A549 (cell line): ENCODE data around the gene SOX6. TPM values are rescaled to one million over a fixed set of nuclear protein-coding genes. Genes with fewer than 3 reads are reported as not detected.

ENCODE experiments used
- ATAC-seq, 2 experiments: fragments of 200-7000 bp in 1 of 2; fragments of >200 bp in 1 of 2; cut with Nextera tagmentation in 1 of 2; cut with Tn5 transposase in 1 of 2; 3 replicates each; pipeline versions ENCODE4 v1.8.0 to v1.9.1; 2018 to 2020; ENCODE audit warnings: mild to moderate bottlenecking in 1 of 2, moderate library complexity in 1 of 2
- CTCF ChIA-PET: fragments of 300-600 bp; sonication (Branson Sonifier 250); formaldehyde crosslinking; extraction: SDS; loops from one replicate; lab custom pipeline; 2021; ENCODE audit warnings: antibody characterized with exemption, inconsistent platforms; lab: Yijun Ruan, JAX
- POLR2A ChIA-PET: fragments of 350-600 bp; formaldehyde crosslinking; extraction: SDS; loops from one replicate; lab custom pipeline; 2021; ENCODE audit warnings: antibody characterized with exemption, inconsistent platforms; lab: Yijun Ruan, JAX
- DNase-seq, 2 experiments: peaks; one replicate each; pipeline versions ENCODE4 v3.0.0 to v3.0.0-alpha.2; 2011 to 2016; ENCODE audit warnings: low read depth in 1 of 2, low spot score in 1 of 2
- FAIRE-seq: peaks from 2 replicates; lab custom pipeline; 2011; peaks lifted over from hg19 to GRCh38; lab: Jason Lieb, UNC
- H3K27ac ChIP-seq, 2 experiments: fragments of >200 bp; sonication (Bioruptor Twin); formaldehyde crosslinking; 3 replicates each; pipeline ENCODE4 v1.5.1; 2016 to 2017
- H3K4me1 ChIP-seq: fragments of >200 bp; sonication (Bioruptor Twin); formaldehyde crosslinking; 3 replicates; pipeline ENCODE4 v1.6.1; 2016
- H3K4me2 ChIP-seq: fragments of >200 bp; sonication (Bioruptor Twin); formaldehyde crosslinking; 3 replicates; pipeline ENCODE4 v1.6.1; 2016
- H3K4me3 ChIP-seq: fragments of >200 bp; sonication (Bioruptor Twin); formaldehyde crosslinking; 3 replicates; pipeline ENCODE4 v1.5.1; 2016
- H3K9me3 ChIP-seq: fragments of >200 bp; sonication (Bioruptor Twin); formaldehyde crosslinking; 3 replicates; pipeline ENCODE4 v1.6.1; 2016
- CEBPB ChIP-seq, 2 experiments: fragments of >200 bp in 1 of 2; sonication (Bioruptor Twin) in 1 of 2; formaldehyde crosslinking in 1 of 2; IDR thresholded peaks; 2 replicates each; pipeline ENCODE4 v1.6.1; 2012 to 2016
- CTCF ChIP-seq: fragments of >200 bp; sonication (Bioruptor Twin); formaldehyde crosslinking; IDR thresholded peaks from 3 replicates; pipeline ENCODE4 v1.5.1; 2016
- EHF ChIP-seq: fragments of 250-450 bp; sonication (Bioruptor Pico); IDR thresholded peaks from 2 replicates; pipeline ENCODE4 v1.5.0; 2020; ENCODE audit warnings: mild to moderate bottlenecking
- EP300 ChIP-seq, 2 experiments: fragments of >200 bp; sonication (Bioruptor Twin); formaldehyde crosslinking; IDR thresholded peaks; 2 replicates in 1 of 2; 3 replicates in 1 of 2; pipeline ENCODE4 v1.6.1; 2016 to 2017
- ESRRA ChIP-seq: fragments of 150-350 bp; IDR thresholded peaks from 2 replicates; pipeline ENCODE4 v1.6.1; 2014; ENCODE audit warnings: mild to moderate bottlenecking, low read length, borderline replicate concordance
- FOSB ChIP-seq: fragments of 250-450 bp; sonication (Bioruptor Pico); IDR thresholded peaks from 2 replicates; pipeline ENCODE4 v1.5.0; 2020; ENCODE audit warnings: mild to moderate bottlenecking, moderate library complexity
- FOXS1 ChIP-seq: fragments of 250-450 bp; sonication (Bioruptor Pico); IDR thresholded peaks from 2 replicates; pipeline ENCODE4 v1.5.0; 2020; ENCODE audit warnings: mild to moderate bottlenecking, moderate library complexity
- HDAC2 ChIP-seq: fragments of 200-600 bp; sonication (generic); IDR thresholded peaks from 2 replicates; pipeline ENCODE4 v1.6.1; 2016
- HES2 ChIP-seq: fragments of >200 bp; sonication (Bioruptor Twin); formaldehyde crosslinking; IDR thresholded peaks from 2 replicates; pipeline ENCODE4 v1.6.1; 2016
- HOXA7 ChIP-seq: fragments of 250-450 bp; sonication (Bioruptor Pico); IDR thresholded peaks from 2 replicates; pipeline ENCODE4 v1.5.0; 2020; ENCODE audit warnings: mild to moderate bottlenecking, moderate library complexity
- HOXB13 ChIP-seq: fragments of 250-450 bp; sonication (Bioruptor Pico); IDR thresholded peaks from 2 replicates; pipeline ENCODE4 v1.5.0; 2020; ENCODE audit warnings: low read depth, mild to moderate bottlenecking, moderate library complexity
- JUNB ChIP-seq: fragments of >200 bp; sonication (Bioruptor Twin); formaldehyde crosslinking; IDR thresholded peaks from 2 replicates; pipeline ENCODE4 v1.6.1; 2016
- MAFK ChIP-seq: fragments of 450-650 bp; IDR thresholded peaks from 2 replicates; pipeline ENCODE4 v1.6.1; 2014; ENCODE audit not compliant: partially characterized antibody
- MYC ChIP-seq: IDR thresholded peaks from 2 replicates; pipeline ENCODE4 v1.6.1; 2012; ENCODE audit warnings: mild to moderate bottlenecking, inconsistent platforms, low read length, improper control_type of control experiment, borderline replicate concordance
- NPAS2 ChIP-seq: fragments of 250-450 bp; sonication (Bioruptor Pico); IDR thresholded peaks from 2 replicates; pipeline ENCODE4 v1.8.0; 2022; ENCODE audit warnings: mild to moderate bottlenecking, moderate library complexity, borderline replicate concordance
- PHF8 ChIP-seq: fragments of 200-600 bp; sonication (generic); IDR thresholded peaks from 2 replicates; pipeline ENCODE4 v1.6.1; 2016; ENCODE audit warnings: low read depth, mild to moderate bottlenecking, antibody characterized with exemption, moderate library complexity, borderline replicate concordance
- POLR2AphosphoS2 ChIP-seq: conservative IDR thresholded peaks from 2 replicates; pipeline ENCODE4 v1.6.1; 2012; ENCODE audit warnings: low read length, improper control_type of control experiment, inconsistent platforms
- RARB ChIP-seq: fragments of 250-450 bp; sonication (Bioruptor Pico); IDR thresholded peaks from 2 replicates; pipeline ENCODE4 v1.8.0; 2021; ENCODE audit warnings: mild to moderate bottlenecking, moderate library complexity
- RCOR1 ChIP-seq: fragments of 150-350 bp; IDR thresholded peaks from 2 replicates; pipeline ENCODE4 v1.6.1; 2014; ENCODE audit warnings: antibody characterized with exemption, low read length, low read depth
- RFX5 ChIP-seq: fragments of 450-650 bp; IDR thresholded peaks from 2 replicates; pipeline ENCODE4 v1.7.1; 2014; ENCODE audit warnings: antibody characterized with exemption, mild to moderate bottlenecking, moderate library complexity
- SMC3 ChIP-seq: fragments of >200 bp; sonication (Bioruptor Twin); formaldehyde crosslinking; IDR thresholded peaks from 3 replicates; pipeline ENCODE4 v1.6.1; 2018; ENCODE audit warnings: inconsistent platforms
- TFCP2L1 ChIP-seq: fragments of 250-450 bp; sonication (Bioruptor Pico); IDR thresholded peaks from 2 replicates; pipeline ENCODE4 v1.5.0; 2021; ENCODE audit warnings: mild to moderate bottlenecking
- TP53 ChIP-seq: fragments of 250-450 bp; sonication (Bioruptor Pico); IDR thresholded peaks from 2 replicates; pipeline ENCODE4 v1.5.0; 2021; ENCODE audit warnings: mild to moderate bottlenecking, moderate library complexity
- ZC3H11A ChIP-seq: fragments of 450-650 bp; IDR thresholded peaks from 2 replicates; pipeline ENCODE4 v1.6.1; 2014; ENCODE audit warnings: antibody characterized with exemption, mild to moderate bottlenecking
- ZFP36 ChIP-seq: fragments of 450-650 bp; IDR thresholded peaks from 2 replicates; pipeline ENCODE4 v1.6.1; 2014; ENCODE audit warnings: borderline replicate concordance; ENCODE audit not compliant: partially characterized antibody
- ZNF302 ChIP-seq: fragments of 250-450 bp; sonication (Bioruptor Pico); IDR thresholded peaks from 2 replicates; pipeline ENCODE4 v1.9.0; 2021; ENCODE audit warnings: inconsistent platforms, mild to moderate bottlenecking, moderate library complexity
- WGBS: methylation state at CpG from one replicate; pipeline ENCODE4 v1.1.6; 2017; ENCODE audit errors: missing lambda C conversion rate; 5-methylcytosine and 5-hydroxymethylcytosine counted together
- polyA plus RNA-seq, 4 experiments: library from polyadenylated mRNA; depleted of rRNA in 3 of 4; stranded (reverse); fragments of >200 nt; fragmentation: RNase III in 1 of 4; extraction: RNeasy Plus Mini Kit Qiagen cat#74134 plus additional on column Dnase treatment in 1 of 4; gene quantifications; 2 replicates in 3 of 4; 3 replicates in 1 of 4; pipeline ENCODE4 v1.2.3, GENCODE V29; 2011 to 2017
- TF ChIP-seq, protein P1 (sequence below): IDR thresholded peaks from 2 replicates; pipeline ENCODE4 v1.6.1; 2012
- TF ChIP-seq, protein P2 (sequence below): fragments of >200 bp; sonication (Bioruptor Twin); formaldehyde crosslinking; IDR thresholded peaks from 3 replicates; pipeline ENCODE4 v1.6.1; 2016
- TF ChIP-seq, protein P3 (sequence below): fragments of 150-350 bp; IDR thresholded peaks from 2 replicates; pipeline ENCODE4 v1.6.1; 2014; ENCODE audit warnings: low read depth, mild to moderate bottlenecking, low read length

SOX6 gene
- polyA plus RNA-seq, 2 of the 4 experiments (the other 2 are of a cell fraction): 0.18 TPM; not detected in 1

DNA sequence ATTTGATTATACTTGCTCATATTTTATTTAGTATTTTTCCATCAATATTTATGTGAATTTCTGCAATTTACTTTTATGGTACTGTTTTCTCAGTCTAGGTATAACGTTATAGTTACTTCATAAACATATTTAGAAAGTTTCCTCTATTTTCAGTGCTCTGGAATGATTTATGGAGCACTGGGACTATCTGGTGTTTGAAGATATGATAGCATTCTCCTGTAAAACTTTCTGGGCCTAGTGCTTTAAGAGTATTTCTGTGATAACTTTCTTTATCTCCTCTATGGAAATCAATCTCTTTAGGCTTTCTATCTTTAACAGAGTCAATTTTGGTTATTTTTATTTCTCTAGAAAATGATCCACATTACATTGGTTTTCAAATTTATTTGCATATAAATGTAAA is 85.1 kb downstream of the SOX6 start:
- no peaks in the 10 kb centered on the region for H3K4me1 ChIP-seq
- DNase-seq (no peak), ATAC-seq (no peak), FAIRE-seq (no peak)
- no peak overlapping the region for H3K27ac ChIP-seq
- ChIA-PET POLR2A (no interaction called here), CTCF (no interaction called here)
- no peak overlapping the region for H3K4me3 ChIP-seq
- TF ChIP-seq, protein P1, sequence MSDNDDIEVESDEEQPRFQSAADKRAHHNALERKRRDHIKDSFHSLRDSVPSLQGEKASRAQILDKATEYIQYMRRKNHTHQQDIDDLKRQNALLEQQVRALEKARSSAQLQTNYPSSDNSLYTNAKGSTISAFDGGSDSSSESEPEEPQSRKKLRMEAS: no peak
- TF ChIP-seq CTCF (no peak), HDAC2 (no peak), HES2 (no peak), NPAS2 (no peak), FOSB (no peak), RFX5 (no peak), SMC3 (0 out of 3 replicates have a peak, but pooled peaks have one; percentile 9)
- 6% methylated on average over 1 of the region's 1 CpG for WGBS
- H3K4me2 ChIP-seq: no peak overlapping the region
- no peaks in the 10 kb centered on the region for H3K9me3 ChIP-seq

DNA sequence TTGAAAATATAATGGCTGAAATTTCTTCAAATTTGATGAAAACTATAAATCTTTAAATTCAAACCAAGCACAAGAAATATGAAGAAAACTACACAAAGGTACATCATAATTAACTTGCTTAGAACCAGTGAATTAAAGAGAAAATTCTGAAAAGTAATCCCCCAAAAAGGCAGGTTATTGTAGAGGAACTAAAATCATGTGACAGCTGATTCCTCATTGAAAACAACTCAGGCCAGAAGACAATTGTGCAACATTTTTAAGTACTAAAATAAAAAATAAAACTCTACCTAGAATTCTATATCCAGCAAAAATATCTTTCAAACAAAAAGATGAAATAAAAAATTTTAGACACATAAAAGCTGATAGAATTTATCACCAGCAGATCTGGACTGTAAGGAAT is 90.3 kb downstream of the SOX6 start:
- no peak for ATAC-seq
- POLR2A ChIA-PET: no interaction called here
- CTCF ChIA-PET: interaction anchor here (1.0 kb wide), 1 partner anchor 10 kb away, joined by 3 read pairs; no protein-coding TSS in a partner anchor
- no peak for DNase-seq
- Histone ChIP-seq H3K4me1 (peaks cover 4% of the 10 kb centered on the region; the same call in 1 of the 3 replicates), H3K9me3 (no peaks in the 10 kb centered on the region), H3K4me3 (no peak overlapping the region), H3K4me2 (no peak overlapping the region), H3K27ac (no peak overlapping the region)
- TF ChIP-seq POLR2AphosphoS2 (no peak), FOXS1 (CRISPR knock-in tag) (no peak), JUNB (no peak), TP53 (CRISPR knock-in tag) (no peak), HOXA7 (no peak), FOSB (no peak), RARB (CRISPR knock-in tag) (no peak), PHF8 (no peak), CEBPB (IDR thresholded peaks at IDR 0.05) (no peak), TFCP2L1 (no peak), ZFP36 (no peak), EP300 (IDR thresholded peaks at IDR 0.05) (no peak)
- TF ChIP-seq, protein P2, sequence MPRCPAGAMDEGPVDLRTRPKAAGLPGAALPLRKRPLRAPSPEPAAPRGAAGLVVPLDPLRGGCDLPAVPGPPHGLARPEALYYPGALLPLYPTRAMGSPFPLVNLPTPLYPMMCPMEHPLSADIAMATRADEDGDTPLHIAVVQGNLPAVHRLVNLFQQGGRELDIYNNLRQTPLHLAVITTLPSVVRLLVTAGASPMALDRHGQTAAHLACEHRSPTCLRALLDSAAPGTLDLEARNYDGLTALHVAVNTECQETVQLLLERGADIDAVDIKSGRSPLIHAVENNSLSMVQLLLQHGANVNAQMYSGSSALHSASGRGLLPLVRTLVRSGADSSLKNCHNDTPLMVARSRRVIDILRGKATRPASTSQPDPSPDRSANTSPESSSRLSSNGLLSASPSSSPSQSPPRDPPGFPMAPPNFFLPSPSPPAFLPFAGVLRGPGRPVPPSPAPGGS: no peak
- TF ChIP-seq, protein P3, sequence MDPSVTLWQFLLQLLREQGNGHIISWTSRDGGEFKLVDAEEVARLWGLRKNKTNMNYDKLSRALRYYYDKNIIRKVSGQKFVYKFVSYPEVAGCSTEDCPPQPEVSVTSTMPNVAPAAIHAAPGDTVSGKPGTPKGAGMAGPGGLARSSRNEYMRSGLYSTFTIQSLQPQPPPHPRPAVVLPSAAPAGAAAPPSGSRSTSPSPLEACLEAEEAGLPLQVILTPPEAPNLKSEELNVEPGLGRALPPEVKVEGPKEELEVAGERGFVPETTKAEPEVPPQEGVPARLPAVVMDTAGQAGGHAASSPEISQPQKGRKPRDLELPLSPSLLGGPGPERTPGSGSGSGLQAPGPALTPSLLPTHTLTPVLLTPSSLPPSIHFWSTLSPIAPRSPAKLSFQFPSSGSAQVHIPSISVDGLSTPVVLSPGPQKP: no peak
- no peak for FAIRE-seq

- ATAC-seq (no peak), DNase-seq (no peak), FAIRE-seq (no peak)
- H3K4me2 ChIP-seq: no peak overlapping the region
- H3K4me1 ChIP-seq: peaks cover 4% of the 10 kb centered on the region; the same call in 1 of the 3 replicates
- CTCF ChIA-PET: no interaction called here
- no peaks in the 10 kb centered on the region for H3K9me3 ChIP-seq
- POLR2A ChIA-PET: no interaction called here
- no peak overlapping the region for H3K4me3 ChIP-seq
- 55% methylated on average over 3 of the region's 3 CpGs for WGBS
- no peak overlapping the region for H3K27ac ChIP-seq
- TF ChIP-seq RCOR1: no peak
- no peak for TF ChIP-seq MAFK
- TF ChIP-seq EHF (CRISPR knock-in tag): no peak
- TF ChIP-seq ZNF302 (CRISPR knock-in tag): no peak
- TF ChIP-seq MYC: no peak
- TF ChIP-seq HES2: no peak
- TF ChIP-seq NPAS2: no peak
- no peak for TF ChIP-seq EP300 (IDR thresholded peaks at IDR 0.05)
- no peak for TF ChIP-seq HOXB13 (CRISPR knock-in tag)
- no peak for TF ChIP-seq SMC3
- TF ChIP-seq ZC3H11A: no peak
- TF ChIP-seq CTCF: no peak
- no peak for TF ChIP-seq ESRRA
These were observed 91.3 kb downstream of the SOX6 start for GRCh38 chr11:16265022-16265421.
